Adrenal gland (tissue), 5 donors: ENCODE data around the gene PCDH9.

Experiments
- CTCF ChIP-seq, 6 experiments: fragments of 450-650 bp in 4 of 6; fragments of 200-600 bp in 2 of 6; sonication (generic) in 1 of 6; IDR thresholded peaks; 1 replicate in 5 of 6; 2 replicates in 1 of 6; pipeline versions ENCODE4 v1.5.1 to v1.8.0; 2016 to 2021; ENCODE audit warnings: antibody characterized with exemption in 6 of 6, mild to moderate bottlenecking in 2 of 6, moderate library complexity in 1 of 6
- POLR2A ChIP-seq, 2 donors: fragments of 450-650 bp; IDR thresholded peaks; one replicate each; pipeline ENCODE4 v1.6.1; 2017; ENCODE audit warnings: antibody characterized with exemption in 2 of 2, mild to moderate bottlenecking in 2 of 2, moderate library complexity in 1 of 2
- donor health status: DM: no; HTN: no; CAD: no.

GRCh38 chr13:66536746-66537145 is 693.4 kb downstream of the PCDH9 start:
- no peak for TF ChIP-seq CTCF (IDR thresholded peaks at IDR 0.05)
- TF ChIP-seq POLR2A (IDR thresholded peaks at IDR 0.05) = no peak
